Measurements from ENCODE around the gene UGT1A7.

- TF ChIP-seq CTCF (IDR thresholded peaks at IDR 0.05; ENCODE audit: poor library complexity, severe bottlenecking) (no peak), POLR2AphosphoS5 (IDR thresholded peaks at IDR 0.05) (no peak), EP300 (conservative IDR thresholded peaks at IDR 0.05; ENCODE audit: poor library complexity, severe bottlenecking) (no peak), EZH2 (IDR thresholded peaks at IDR 0.05; ENCODE audit: borderline replicate concordance, insufficient read depth, low read length, poor library complexity, severe bottlenecking) (no peak), RAD21 (conservative IDR thresholded peaks at IDR 0.05) (no peak), TAF1 (IDR thresholded peaks at IDR 0.05; ENCODE audit: low read depth) (no peak), REST (IDR thresholded peaks at IDR 0.05; ENCODE audit: borderline replicate concordance) (no peak)
Measured at GRCh38 chr2:233772153-233772552, 90.5 kb downstream of the UGT1A7 start.
